ENCODE measurements around the gene DGKI.

DNA sequence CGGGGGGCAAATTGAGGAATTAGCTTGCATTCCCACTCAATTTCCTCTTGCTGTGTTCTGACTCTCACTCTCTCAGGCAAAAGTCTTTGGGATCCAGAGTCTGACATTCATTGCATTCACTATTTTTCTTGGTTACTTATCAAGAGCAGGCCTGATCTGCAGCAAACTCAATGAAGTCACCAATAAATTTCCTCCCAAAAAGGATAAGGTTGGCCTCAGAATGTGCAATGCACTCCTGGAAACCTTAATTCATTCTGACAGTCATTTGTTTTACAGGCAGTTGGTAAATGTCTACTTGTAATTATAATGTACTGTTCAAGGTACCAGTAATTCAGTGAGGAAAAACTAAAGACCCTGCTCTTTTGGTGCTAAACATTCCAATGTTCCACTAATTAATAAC, 6.3 kb upstream of the DGKI start:
- no peak for TF ChIP-seq CTCF (IDR thresholded peaks at IDR 0.05)
- no peak for TF ChIP-seq POLR2A (IDR thresholded peaks at IDR 0.05)

All from thyroid gland (tissue), 4 donors.